GM23338 (cell line): ENCODE data around the gene MYPOP. TPM values are rescaled to one million over a fixed set of nuclear protein-coding genes. Genes with fewer than 3 reads are reported as not detected.

Source experiments
- ATAC-seq: fragments of 200-7000 bp; cut with Tn5 transposase; 3 replicates; pipeline ENCODE4 v1.9.1; 2020
- DNase-seq: peaks from one replicate; pipeline ENCODE4 v3.0.0-alpha.2; 2015; ENCODE audit warnings: low spot score
- H2AFZ ChIP-seq: fragments of 200-600 bp; sonication (generic); 2 replicates; pipeline ENCODE4 v1.8.0; 2016; ENCODE audit warnings: antibody characterized with exemption, mild to moderate bottlenecking, moderate library complexity
- H3F3A ChIP-seq: fragments of 200-600 bp; sonication (generic); replicated peaks from 2 replicates; pipeline ENCODE4 v1.8.0; 2017; ENCODE audit warnings: antibody characterized with exemption, mixed run types, low read depth
- H3K27ac ChIP-seq: fragments of 200-600 bp; sonication (generic); 2 replicates; pipeline ENCODE4 v1.6.1; 2016; ENCODE audit warnings: low read depth
- H3K27me3 ChIP-seq: fragments of 200-600 bp; sonication (generic); 2 replicates; pipeline ENCODE4 v1.8.0; 2016; ENCODE audit warnings: mild to moderate bottlenecking, mixed run types, moderate library complexity; ENCODE audit not compliant: insufficient read depth
- H3K36me3 ChIP-seq: fragments of 200-600 bp; sonication (generic); 2 replicates; pipeline ENCODE4 v1.8.0; 2016; ENCODE audit warnings: mild to moderate bottlenecking; ENCODE audit not compliant: insufficient read depth
- H3K4me1 ChIP-seq: fragments of 200-600 bp; sonication (generic); 2 replicates; pipeline ENCODE4 v1.8.0; 2016; ENCODE audit warnings: mild to moderate bottlenecking, moderate library complexity; ENCODE audit not compliant: insufficient read depth
- H3K4me2 ChIP-seq: fragments of 200-600 bp; sonication (generic); 2 replicates; pipeline ENCODE4 v1.7.1; 2017; ENCODE audit warnings: mixed run types
- H3K4me3 ChIP-seq: fragments of 200-600 bp; sonication (generic); 2 replicates; pipeline ENCODE4 v1.6.1; 2016; ENCODE audit warnings: mixed run types
- H3K79me2 ChIP-seq: fragments of 200-600 bp; sonication (generic); replicated peaks from 2 replicates; pipeline ENCODE4 v1.8.0; 2017; ENCODE audit warnings: mild to moderate bottlenecking; ENCODE audit not compliant: insufficient read depth
- H3K9me2 ChIP-seq: fragments of 200-600 bp; sonication (generic); 2 replicates; pipeline ENCODE4 v1.8.0; 2017; ENCODE audit not compliant: insufficient read depth
- H4K20me1 ChIP-seq: fragments of 200-600 bp; sonication (generic); replicated peaks from 2 replicates; pipeline ENCODE4 v1.8.0; 2017; ENCODE audit warnings: mild to moderate bottlenecking; ENCODE audit not compliant: insufficient read depth
- H3K27ac Mint-ChIP-seq: 2 replicates; pipeline ENCODE4 v1.8.0; 2020; ENCODE audit warnings: inconsistent platforms, mild to moderate bottlenecking, moderate library complexity, mixed read lengths
- H3K27me3 Mint-ChIP-seq: 3 replicates; pipeline ENCODE4 v1.8.0; 2022; ENCODE audit warnings: low read depth, mild to moderate bottlenecking, moderate library complexity, mixed read lengths, inconsistent platforms; ENCODE audit not compliant: insufficient read depth, poor library complexity
- H3K36me3 Mint-ChIP-seq: 3 replicates; pipeline ENCODE4 v1.8.0; 2021; ENCODE audit warnings: low read depth, mild to moderate bottlenecking, inconsistent platforms, moderate library complexity, mixed read lengths
- H3K4me1 Mint-ChIP-seq: 3 replicates; pipeline ENCODE4 v1.8.0; 2020; ENCODE audit warnings: mild to moderate bottlenecking, inconsistent platforms, mixed read lengths
- H3K4me3 Mint-ChIP-seq: 3 replicates; pipeline ENCODE4 v1.8.0; 2021; ENCODE audit warnings: moderate library complexity, mild to moderate bottlenecking, inconsistent platforms, mixed read lengths
- H3K9me3 Mint-ChIP-seq: 3 replicates; pipeline ENCODE4 v1.8.0; 2020; ENCODE audit warnings: moderate library complexity, mild to moderate bottlenecking, inconsistent platforms, mixed read lengths
- CREB1 ChIP-seq: fragments of 250-450 bp; sonication (Bioruptor Pico); IDR thresholded peaks from 2 replicates; pipeline ENCODE4 v1.5.0; 2020; ENCODE audit warnings: low read depth, mild to moderate bottlenecking, moderate library complexity
- EZH2 ChIP-seq: fragments of 200-600 bp; sonication (generic); IDR thresholded peaks from one replicate; pipeline ENCODE4 v1.8.0; 2017; ENCODE audit warnings: antibody characterized with exemption, mild to moderate bottlenecking, low read depth; ENCODE audit not compliant: unreplicated experiment
- EZH2phosphoT487 ChIP-seq: fragments of 200-600 bp; sonication (generic); IDR thresholded peaks from one replicate; pipeline ENCODE4 v1.8.1; 2018; ENCODE audit warnings: antibody characterized with exemption; ENCODE audit not compliant: unreplicated experiment
- JUNB ChIP-seq: IDR thresholded peaks from one replicate; pipeline ENCODE4 v1.6.1; 2016; ENCODE audit warnings: antibody characterized with exemption; ENCODE audit not compliant: unreplicated experiment
- NANOG ChIP-seq: IDR thresholded peaks from 2 replicates; pipeline ENCODE4 v1.6.1; 2016; ENCODE audit warnings: antibody characterized with exemption, borderline replicate concordance
- POLR2AphosphoS5 ChIP-seq: IDR thresholded peaks from 2 replicates; pipeline ENCODE4 v1.6.1; 2016; ENCODE audit warnings: antibody characterized with exemption, low read depth
- STAT1 ChIP-seq: IDR thresholded peaks from one replicate; pipeline ENCODE4 v1.6.1; 2016; ENCODE audit warnings: antibody characterized with exemption; ENCODE audit not compliant: unreplicated experiment
- ZNF114 ChIP-seq: fragments of 250-450 bp; sonication (Bioruptor Pico); IDR thresholded peaks from 2 replicates; pipeline ENCODE4 v1.5.0; 2020; ENCODE audit warnings: mild to moderate bottlenecking, moderate library complexity
- ZNF331 ChIP-seq: fragments of 250-450 bp; sonication (Bioruptor Pico); IDR thresholded peaks from 2 replicates; pipeline ENCODE4 v1.5.0; 2020; ENCODE audit warnings: low read depth, mild to moderate bottlenecking, moderate library complexity
- polyA plus RNA-seq: library from polyadenylated mRNA; unstranded; fragments of >200 nt; fragmentation: Nextera tagmentation; extraction: Ambion mirVana; gene quantifications from 2 replicates; pipeline ENCODE4 v1.2.1, GENCODE V29; 2016
- total RNA-seq: library from RNA; depleted of rRNA; stranded (reverse); fragments of >200 nt; shearing (Covaris generic); gene quantifications from 2 replicates; pipeline ENCODE4 v1.2.3, GENCODE V29; 2014
- TF ChIP-seq, protein P1 (sequence below), 2 experiments: fragments of 200-600 bp in 1 of 2; sonication (generic) in 1 of 2; conservative IDR thresholded peaks; 2 replicates each; pipeline versions ENCODE4 v1.5.1 to v1.6.1; 2016 to 2017; ENCODE audit warnings: antibody characterized with exemption in 2 of 2, low read depth in 2 of 2, mild to moderate bottlenecking in 2 of 2, moderate library complexity in 1 of 2
- TF ChIP-seq, protein P2 (sequence below): IDR thresholded peaks from one replicate; pipeline ENCODE4 v1.6.1; 2018; ENCODE audit warnings: antibody characterized with exemption; ENCODE audit not compliant: unreplicated experiment
- TF ChIP-seq, protein P3 (sequence below): IDR thresholded peaks from 2 replicates; pipeline ENCODE4 v1.6.1; 2016; ENCODE audit warnings: antibody characterized with exemption
- TF ChIP-seq, protein P4 (sequence below): fragments of 250-450 bp; sonication (Bioruptor Pico); IDR thresholded peaks from 2 replicates; pipeline ENCODE4 v1.5.0; 2020; ENCODE audit warnings: mild to moderate bottlenecking, moderate library complexity

MYPOP gene
- total and polyA plus RNA-seq, 2 experiments from 2014 or later: 3.0 to 6.9 TPM

DNA sequence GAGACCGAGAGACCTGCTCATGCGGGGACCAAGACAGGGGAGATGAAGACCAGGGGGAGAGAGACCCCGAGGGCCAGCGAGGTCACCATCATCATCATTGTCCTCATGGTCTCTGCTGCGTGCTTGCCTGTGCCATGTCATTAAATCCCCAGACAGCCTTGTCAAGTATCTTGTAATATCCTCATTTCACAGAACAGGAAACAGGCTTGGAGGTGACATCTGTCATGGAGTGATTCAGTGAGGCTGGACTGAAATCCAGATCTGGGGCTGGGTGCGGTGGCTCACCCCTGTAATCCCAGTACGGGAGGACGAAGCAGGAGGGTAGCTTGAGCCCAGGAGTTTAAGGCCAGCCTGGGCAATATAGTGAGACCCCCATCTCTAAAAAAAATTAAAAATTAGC, 18.0 kb upstream of the MYPOP start:
- no peak overlapping the region for H3K4me3 Mint-ChIP-seq
- no peaks in the 10 kb centered on the region for H3K36me3 ChIP-seq
- no peaks in the 10 kb centered on the region; the same call in 2 of the 3 replicates for H3K9me3 Mint-ChIP-seq
- TF ChIP-seq STAT1: no peak
- TF ChIP-seq, protein P1, sequence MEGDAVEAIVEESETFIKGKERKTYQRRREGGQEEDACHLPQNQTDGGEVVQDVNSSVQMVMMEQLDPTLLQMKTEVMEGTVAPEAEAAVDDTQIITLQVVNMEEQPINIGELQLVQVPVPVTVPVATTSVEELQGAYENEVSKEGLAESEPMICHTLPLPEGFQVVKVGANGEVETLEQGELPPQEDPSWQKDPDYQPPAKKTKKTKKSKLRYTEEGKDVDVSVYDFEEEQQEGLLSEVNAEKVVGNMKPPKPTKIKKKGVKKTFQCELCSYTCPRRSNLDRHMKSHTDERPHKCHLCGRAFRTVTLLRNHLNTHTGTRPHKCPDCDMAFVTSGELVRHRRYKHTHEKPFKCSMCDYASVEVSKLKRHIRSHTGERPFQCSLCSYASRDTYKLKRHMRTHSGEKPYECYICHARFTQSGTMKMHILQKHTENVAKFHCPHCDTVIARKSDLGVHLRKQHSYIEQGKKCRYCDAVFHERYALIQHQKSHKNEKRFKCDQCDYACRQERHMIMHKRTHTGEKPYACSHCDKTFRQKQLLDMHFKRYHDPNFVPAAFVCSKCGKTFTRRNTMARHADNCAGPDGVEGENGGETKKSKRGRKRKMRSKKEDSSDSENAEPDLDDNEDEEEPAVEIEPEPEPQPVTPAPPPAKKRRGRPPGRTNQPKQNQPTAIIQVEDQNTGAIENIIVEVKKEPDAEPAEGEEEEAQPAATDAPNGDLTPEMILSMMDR (conservative IDR thresholded peaks at IDR 0.05; ENCODE audit: low read depth in 2 of 2): no peak
- TF ChIP-seq POLR2AphosphoS5: no peak
- no peak for TF ChIP-seq ZNF114 (CRISPR knock-in tag)
- TF ChIP-seq, protein P2, sequence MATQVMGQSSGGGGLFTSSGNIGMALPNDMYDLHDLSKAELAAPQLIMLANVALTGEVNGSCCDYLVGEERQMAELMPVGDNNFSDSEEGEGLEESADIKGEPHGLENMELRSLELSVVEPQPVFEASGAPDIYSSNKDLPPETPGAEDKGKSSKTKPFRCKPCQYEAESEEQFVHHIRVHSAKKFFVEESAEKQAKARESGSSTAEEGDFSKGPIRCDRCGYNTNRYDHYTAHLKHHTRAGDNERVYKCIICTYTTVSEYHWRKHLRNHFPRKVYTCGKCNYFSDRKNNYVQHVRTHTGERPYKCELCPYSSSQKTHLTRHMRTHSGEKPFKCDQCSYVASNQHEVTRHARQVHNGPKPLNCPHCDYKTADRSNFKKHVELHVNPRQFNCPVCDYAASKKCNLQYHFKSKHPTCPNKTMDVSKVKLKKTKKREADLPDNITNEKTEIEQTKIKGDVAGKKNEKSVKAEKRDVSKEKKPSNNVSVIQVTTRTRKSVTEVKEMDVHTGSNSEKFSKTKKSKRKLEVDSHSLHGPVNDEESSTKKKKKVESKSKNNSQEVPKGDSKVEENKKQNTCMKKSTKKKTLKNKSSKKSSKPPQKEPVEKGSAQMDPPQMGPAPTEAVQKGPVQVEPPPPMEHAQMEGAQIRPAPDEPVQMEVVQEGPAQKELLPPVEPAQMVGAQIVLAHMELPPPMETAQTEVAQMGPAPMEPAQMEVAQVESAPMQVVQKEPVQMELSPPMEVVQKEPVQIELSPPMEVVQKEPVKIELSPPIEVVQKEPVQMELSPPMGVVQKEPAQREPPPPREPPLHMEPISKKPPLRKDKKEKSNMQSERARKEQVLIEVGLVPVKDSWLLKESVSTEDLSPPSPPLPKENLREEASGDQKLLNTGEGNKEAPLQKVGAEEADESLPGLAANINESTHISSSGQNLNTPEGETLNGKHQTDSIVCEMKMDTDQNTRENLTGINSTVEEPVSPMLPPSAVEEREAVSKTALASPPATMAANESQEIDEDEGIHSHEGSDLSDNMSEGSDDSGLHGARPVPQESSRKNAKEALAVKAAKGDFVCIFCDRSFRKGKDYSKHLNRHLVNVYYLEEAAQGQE: no peak
- TF ChIP-seq, protein P3, sequence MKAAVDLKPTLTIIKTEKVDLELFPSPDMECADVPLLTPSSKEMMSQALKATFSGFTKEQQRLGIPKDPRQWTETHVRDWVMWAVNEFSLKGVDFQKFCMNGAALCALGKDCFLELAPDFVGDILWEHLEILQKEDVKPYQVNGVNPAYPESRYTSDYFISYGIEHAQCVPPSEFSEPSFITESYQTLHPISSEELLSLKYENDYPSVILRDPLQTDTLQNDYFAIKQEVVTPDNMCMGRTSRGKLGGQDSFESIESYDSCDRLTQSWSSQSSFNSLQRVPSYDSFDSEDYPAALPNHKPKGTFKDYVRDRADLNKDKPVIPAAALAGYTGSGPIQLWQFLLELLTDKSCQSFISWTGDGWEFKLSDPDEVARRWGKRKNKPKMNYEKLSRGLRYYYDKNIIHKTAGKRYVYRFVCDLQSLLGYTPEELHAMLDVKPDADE: no peak
- no peak for TF ChIP-seq EZH2
- TF ChIP-seq JUNB: no peak
- TF ChIP-seq CREB1 (CRISPR knock-in tag): no peak
- no peak for TF ChIP-seq ZNF331 (CRISPR knock-in tag)
- no peak for TF ChIP-seq EZH2phosphoT487
- TF ChIP-seq, protein P4, sequence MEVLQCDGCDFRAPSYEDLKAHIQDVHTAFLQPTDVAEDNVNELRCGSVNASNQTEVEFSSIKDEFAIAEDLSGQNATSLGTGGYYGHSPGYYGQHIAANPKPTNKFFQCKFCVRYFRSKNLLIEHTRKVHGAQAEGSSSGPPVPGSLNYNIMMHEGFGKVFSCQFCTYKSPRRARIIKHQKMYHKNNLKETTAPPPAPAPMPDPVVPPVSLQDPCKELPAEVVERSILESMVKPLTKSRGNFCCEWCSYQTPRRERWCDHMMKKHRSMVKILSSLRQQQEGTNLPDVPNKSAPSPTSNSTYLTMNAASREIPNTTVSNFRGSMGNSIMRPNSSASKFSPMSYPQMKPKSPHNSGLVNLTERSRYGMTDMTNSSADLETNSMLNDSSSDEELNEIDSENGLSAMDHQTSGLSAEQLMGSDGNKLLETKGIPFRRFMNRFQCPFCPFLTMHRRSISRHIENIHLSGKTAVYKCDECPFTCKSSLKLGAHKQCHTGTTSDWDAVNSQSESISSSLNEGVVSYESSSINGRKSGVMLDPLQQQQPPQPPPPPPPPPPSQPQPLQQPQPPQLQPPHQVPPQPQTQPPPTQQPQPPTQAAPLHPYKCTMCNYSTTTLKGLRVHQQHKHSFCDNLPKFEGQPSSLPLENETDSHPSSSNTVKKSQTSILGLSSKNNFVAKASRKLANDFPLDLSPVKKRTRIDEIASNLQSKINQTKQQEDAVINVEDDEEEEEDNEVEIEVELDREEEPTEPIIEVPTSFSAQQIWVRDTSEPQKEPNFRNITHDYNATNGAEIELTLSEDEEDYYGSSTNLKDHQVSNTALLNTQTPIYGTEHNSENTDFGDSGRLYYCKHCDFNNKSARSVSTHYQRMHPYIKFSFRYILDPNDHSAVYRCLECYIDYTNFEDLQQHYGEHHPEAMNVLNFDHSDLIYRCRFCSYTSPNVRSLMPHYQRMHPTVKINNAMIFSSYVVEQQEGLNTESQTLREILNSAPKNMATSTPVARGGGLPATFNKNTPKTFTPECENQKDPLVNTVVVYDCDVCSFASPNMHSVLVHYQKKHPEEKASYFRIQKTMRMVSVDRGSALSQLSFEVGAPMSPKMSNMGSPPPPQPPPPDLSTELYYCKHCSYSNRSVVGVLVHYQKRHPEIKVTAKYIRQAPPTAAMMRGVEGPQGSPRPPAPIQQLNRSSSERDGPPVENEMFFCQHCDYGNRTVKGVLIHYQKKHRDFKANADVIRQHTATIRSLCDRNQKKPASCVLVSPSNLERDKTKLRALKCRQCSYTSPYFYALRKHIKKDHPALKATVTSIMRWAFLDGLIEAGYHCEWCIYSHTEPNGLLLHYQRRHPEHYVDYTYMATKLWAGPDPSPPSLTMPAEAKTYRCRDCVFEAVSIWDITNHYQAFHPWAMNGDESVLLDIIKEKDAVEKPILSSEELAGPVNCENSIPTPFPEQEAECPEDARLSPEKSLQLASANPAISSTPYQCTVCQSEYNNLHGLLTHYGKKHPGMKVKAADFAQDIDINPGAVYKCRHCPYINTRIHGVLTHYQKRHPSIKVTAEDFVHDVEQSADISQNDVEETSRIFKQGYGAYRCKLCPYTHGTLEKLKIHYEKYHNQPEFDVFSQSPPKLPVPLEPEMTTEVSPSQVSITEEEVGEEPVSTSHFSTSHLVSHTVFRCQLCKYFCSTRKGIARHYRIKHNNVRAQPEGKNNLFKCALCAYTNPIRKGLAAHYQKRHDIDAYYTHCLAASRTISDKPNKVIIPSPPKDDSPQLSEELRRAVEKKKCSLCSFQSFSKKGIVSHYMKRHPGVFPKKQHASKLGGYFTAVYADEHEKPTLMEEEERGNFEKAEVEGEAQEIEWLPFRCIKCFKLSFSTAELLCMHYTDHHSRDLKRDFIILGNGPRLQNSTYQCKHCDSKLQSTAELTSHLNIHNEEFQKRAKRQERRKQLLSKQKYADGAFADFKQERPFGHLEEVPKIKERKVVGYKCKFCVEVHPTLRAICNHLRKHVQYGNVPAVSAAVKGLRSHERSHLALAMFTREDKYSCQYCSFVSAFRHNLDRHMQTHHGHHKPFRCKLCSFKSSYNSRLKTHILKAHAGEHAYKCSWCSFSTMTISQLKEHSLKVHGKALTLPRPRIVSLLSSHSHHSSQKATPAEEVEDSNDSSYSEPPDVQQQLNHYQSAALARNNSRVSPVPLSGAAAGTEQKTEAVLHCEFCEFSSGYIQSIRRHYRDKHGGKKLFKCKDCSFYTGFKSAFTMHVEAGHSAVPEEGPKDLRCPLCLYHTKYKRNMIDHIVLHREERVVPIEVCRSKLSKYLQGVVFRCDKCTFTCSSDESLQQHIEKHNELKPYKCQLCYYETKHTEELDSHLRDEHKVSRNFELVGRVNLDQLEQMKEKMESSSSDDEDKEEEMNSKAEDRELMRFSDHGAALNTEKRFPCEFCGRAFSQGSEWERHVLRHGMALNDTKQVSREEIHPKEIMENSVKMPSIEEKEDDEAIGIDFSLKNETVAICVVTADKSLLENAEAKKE: no peak
- TF ChIP-seq NANOG: no peak
- H3K79me2 ChIP-seq: no peaks in the 10 kb centered on the region
- H4K20me1 ChIP-seq: no peaks in the 10 kb centered on the region
- peaks cover 9% of the 10 kb centered on the region for H3K27me3 Mint-ChIP-seq
- H3K4me3 ChIP-seq: no peak overlapping the region
- DNase-seq: no peak
- H3K4me1 ChIP-seq: no peaks in the 10 kb centered on the region
- H3K27ac ChIP-seq: no peak overlapping the region
- peaks cover 9% of the 10 kb centered on the region; the same call in 1 of the 2 replicates for H3F3A ChIP-seq
- no peaks in the 10 kb centered on the region for H3K36me3 Mint-ChIP-seq
- no peaks in the 10 kb centered on the region for H3K9me2 ChIP-seq
- no peaks in the 10 kb centered on the region; the same call in 1 of the 3 replicates for H3K4me1 Mint-ChIP-seq
- no peak for ATAC-seq
- H2AFZ ChIP-seq: peak overlapping the region; percentile 86; the same call in 1 of the 2 replicates
- 0 out of 2 replicates have a peak overlapping the region, but pooled peaks have one; percentile 55 for H3K4me2 ChIP-seq
- H3K27me3 ChIP-seq: no peaks in the 10 kb centered on the region
- H3K27ac Mint-ChIP-seq: no peak overlapping the region
